Effector memory CD4-positive, alpha-beta T cell (primary cell): ENCODE measurements around the gene HMGA1.

Experiments
- DNase-seq, 3 donors: peaks; one replicate each; pipeline ENCODE4 v3.0.0-alpha.2; 2020
- H3K27ac ChIP-seq: 2 replicates; pipeline ENCODE4 v1.7.0; 2013; ENCODE audit warnings: mild to moderate bottlenecking, low read length, moderate library complexity; ENCODE audit not compliant: insufficient read depth, poor library complexity, severe bottlenecking
- H3K27me3 ChIP-seq: replicated peaks from 2 replicates; pipeline ENCODE4 v1.7.0; 2013; ENCODE audit warnings: mild to moderate bottlenecking, low read length; ENCODE audit not compliant: insufficient read depth, control insufficient read depth, poor library complexity, severe bottlenecking
- H3K36me3 ChIP-seq: 2 replicates; pipeline ENCODE4 v1.7.0; 2013; ENCODE audit warnings: mild to moderate bottlenecking, low read length, moderate library complexity; ENCODE audit not compliant: control insufficient read depth, insufficient read depth
- H3K4me1 ChIP-seq: 2 replicates; pipeline ENCODE4 v1.7.0; 2013; ENCODE audit warnings: low read length, mild to moderate bottlenecking; ENCODE audit not compliant: control insufficient read depth, insufficient read depth, poor library complexity, severe bottlenecking
- H3K4me3 ChIP-seq: 2 replicates; pipeline ENCODE4 v1.7.0; 2013; ENCODE audit warnings: low read length, low read depth, mild to moderate bottlenecking; ENCODE audit not compliant: insufficient read depth, poor library complexity, severe bottlenecking
- H3K9me3 ChIP-seq: 2 replicates; pipeline ENCODE4 v1.7.0; 2013; ENCODE audit warnings: mild to moderate bottlenecking, low read length, moderate library complexity; ENCODE audit not compliant: control insufficient read depth

Gene HMGA1

GRCh38 chr6:34276881-34277762 lies 40.4 kb downstream of the HMGA1 start:
- Histone ChIP-seq H3K27ac (no peak overlapping the region), H3K9me3 (no peaks in the 10 kb centered on the region), H3K36me3 (no peaks in the 10 kb centered on the region), H3K4me3 (no peak overlapping the region), H3K4me1 (no peaks in the 10 kb centered on the region), H3K27me3 (no peaks in the 10 kb centered on the region)
- DNase-seq = no peak

GRCh38 chr6:34277763-34278112 lies 41.1 kb downstream of the HMGA1 start:
- Histone ChIP-seq H3K4me1 (no peaks in the 10 kb centered on the region), H3K4me3 (no peak overlapping the region), H3K27ac (no peak overlapping the region), H3K27me3 (no peaks in the 10 kb centered on the region), H3K36me3 (no peaks in the 10 kb centered on the region), H3K9me3 (no peaks in the 10 kb centered on the region)
- DNase-seq = no peak

GRCh38 chr6:34278833-34279232 lies 42.2 kb downstream of the HMGA1 start:
- no peaks in the 10 kb centered on the region for H3K4me1 ChIP-seq
- H3K27me3 ChIP-seq = no peaks in the 10 kb centered on the region
- no peak overlapping the region for H3K27ac ChIP-seq
- H3K4me3 ChIP-seq = no peak overlapping the region
- H3K36me3 ChIP-seq = no peaks in the 10 kb centered on the region
- no peaks in the 10 kb centered on the region for H3K9me3 ChIP-seq
- no peak for DNase-seq

- no peak overlapping the region for H3K4me3 ChIP-seq
- H3K27ac ChIP-seq = no peak overlapping the region
- H3K4me1 ChIP-seq = no peaks in the 10 kb centered on the region
- no peak for DNase-seq
- H3K27me3 ChIP-seq = no peaks in the 10 kb centered on the region
- H3K36me3 ChIP-seq = no peaks in the 10 kb centered on the region
- no peaks in the 10 kb centered on the region for H3K9me3 ChIP-seq
These were observed 43.5 kb downstream of the HMGA1 start for GRCh38 chr6:34280216-34280615.

DNA sequence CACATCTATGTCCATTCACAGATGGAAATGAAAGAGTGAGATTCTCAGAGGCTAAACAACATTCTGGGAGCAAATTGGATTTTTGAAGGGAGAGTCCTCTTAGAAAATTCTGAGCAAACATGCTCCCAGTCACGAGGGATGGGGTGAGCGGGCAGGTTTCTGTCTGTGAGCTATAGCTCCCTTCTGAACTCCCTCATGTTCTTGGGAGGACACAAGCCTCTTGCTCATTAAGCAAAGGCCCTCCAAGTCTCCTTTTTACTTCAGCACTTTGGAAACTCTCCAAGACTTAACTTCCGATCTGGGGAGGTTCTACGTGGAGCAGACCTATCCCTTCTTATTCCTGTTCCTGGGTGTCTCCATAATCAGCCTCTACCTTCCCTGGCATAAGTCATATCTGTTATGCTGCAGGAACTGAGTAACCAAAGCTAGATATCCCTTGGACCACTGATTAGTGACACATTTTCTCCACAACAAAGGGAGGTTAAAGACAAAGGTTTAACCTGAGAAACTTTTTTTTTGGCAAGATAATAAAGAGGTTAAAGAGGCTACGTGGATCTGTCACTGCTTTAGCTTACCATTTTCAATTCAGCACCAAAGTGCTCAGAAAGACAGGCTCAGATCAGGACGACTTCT lies 45.1 kb downstream of the HMGA1 start:
- Histone ChIP-seq H3K27me3 (no peaks in the 10 kb centered on the region), H3K4me1 (no peaks in the 10 kb centered on the region), H3K9me3 (no peaks in the 10 kb centered on the region), H3K36me3 (no peaks in the 10 kb centered on the region), H3K4me3 (no peak overlapping the region), H3K27ac (no peak overlapping the region)
- DNase-seq = no peak

- Histone ChIP-seq H3K4me1 (no peaks in the 10 kb centered on the region), H3K9me3 (no peaks in the 10 kb centered on the region), H3K27me3 (no peaks in the 10 kb centered on the region), H3K4me3 (no peak overlapping the region), H3K36me3 (peaks cover 4% of the 10 kb centered on the region), H3K27ac (no peak overlapping the region)
- DNase-seq = no peak
These were observed 48.1 kb downstream of the HMGA1 start for GRCh38 chr6:34284563-34285447.

DNA sequence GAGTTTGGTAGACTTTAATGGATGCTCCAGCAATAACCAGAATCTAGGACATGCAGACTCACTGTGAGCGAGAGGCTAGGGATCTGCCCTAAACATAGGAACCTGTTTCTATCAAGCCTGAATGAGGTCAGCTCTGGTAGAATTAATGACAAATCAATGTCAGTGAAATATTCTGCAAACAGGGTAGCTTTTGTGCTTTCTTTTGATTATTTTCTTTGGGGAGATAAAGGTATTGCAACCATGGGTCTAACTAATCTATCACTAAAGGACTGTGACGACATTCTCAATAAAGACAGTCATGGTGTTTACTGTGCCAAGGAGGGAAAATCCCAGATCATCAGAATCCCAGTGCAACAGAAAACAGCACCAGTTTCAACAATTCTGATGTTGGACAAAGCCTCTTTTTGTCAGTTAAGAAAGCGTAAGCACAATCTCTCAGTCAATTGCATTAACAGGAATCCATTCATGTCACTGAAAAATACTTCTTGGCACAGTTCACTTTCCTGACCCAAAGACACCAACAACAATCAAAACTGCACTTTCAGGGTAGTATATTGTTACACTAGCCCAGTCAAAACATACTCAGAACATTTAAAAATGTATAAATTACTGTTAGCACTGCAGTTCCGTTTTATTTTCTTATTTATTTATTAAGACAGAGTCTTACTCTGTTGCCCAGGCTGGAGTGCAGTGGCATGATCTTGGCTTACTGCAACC lies 48.9 kb downstream of the HMGA1 start:
- no peak for DNase-seq
- no peaks in the 10 kb centered on the region for H3K9me3 ChIP-seq
- no peak overlapping the region for H3K4me3 ChIP-seq
- H3K4me1 ChIP-seq = no peaks in the 10 kb centered on the region
- H3K27ac ChIP-seq = no peak overlapping the region
- H3K36me3 ChIP-seq = peaks cover 4% of the 10 kb centered on the region
- no peaks in the 10 kb centered on the region for H3K27me3 ChIP-seq

DNA sequence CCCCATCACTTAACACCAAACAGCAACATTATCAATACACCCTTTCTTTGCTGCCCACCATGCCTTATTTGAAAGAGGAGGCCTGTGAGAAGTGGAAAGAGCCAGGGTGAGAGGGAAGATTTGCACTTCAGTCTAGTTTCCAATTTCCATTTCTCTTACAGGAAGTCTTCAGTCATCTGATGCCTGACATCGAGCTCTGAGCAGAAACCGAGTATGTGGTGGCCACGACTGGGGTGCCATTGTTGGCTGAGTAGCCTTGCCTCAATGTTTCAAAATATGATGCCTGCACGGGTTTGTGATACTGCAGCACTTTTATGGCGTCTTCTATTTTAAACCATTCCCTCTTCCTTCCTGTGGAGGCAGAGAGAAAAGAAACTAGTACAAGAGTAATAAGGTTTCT lies 51.9 kb downstream of the HMGA1 start:
- H3K27me3 ChIP-seq = no peaks in the 10 kb centered on the region
- no peaks in the 10 kb centered on the region for H3K9me3 ChIP-seq
- DNase-seq = no peak
- H3K4me1 ChIP-seq = no peaks in the 10 kb centered on the region
- H3K27ac ChIP-seq = no peak overlapping the region
- H3K4me3 ChIP-seq = no peak overlapping the region
- peaks cover 20% of the 10 kb centered on the region for H3K36me3 ChIP-seq

- no peak overlapping the region for H3K27ac ChIP-seq
- H3K36me3 ChIP-seq = peaks cover 24% of the 10 kb centered on the region
- no peak for DNase-seq
These were observed 52.5 kb downstream of the HMGA1 start for GRCh38 chr6:34289137-34289536.

More at GRCh38 chr6:34289137-34289536, 52.5 kb downstream of the HMGA1 start:
- Histone ChIP-seq H3K9me3 (no peaks in the 10 kb centered on the region), H3K4me1 (no peaks in the 10 kb centered on the region), H3K4me3 (no peak overlapping the region), H3K27me3 (no peaks in the 10 kb centered on the region)
